Left lung (tissue), 10 donors: Measurements from ENCODE around the gene APOBEC3G. TPM values are rescaled to one million over a fixed set of nuclear protein-coding genes. Genes with fewer than 3 reads are reported as not detected.
A peak's percentile ranks its signal among the peaks of the same experiment; 100 is the strongest.

ENCODE experiments used
- ATAC-seq: fragments of 200-7000 bp; cut with Tn5 transposase; one replicate; pipeline ENCODE4 v1.9.1; 2020; ENCODE audit warnings: moderate library complexity
- DNase-seq, 4 donors: peaks; one replicate each; pipeline ENCODE4 v3.0.0-alpha.2; 2013 to 2020
- H3K27ac ChIP-seq, 2 donors: fragments of 200-600 bp; sonication (generic) in 1 of 2; one replicate each; pipeline versions ENCODE4 v1.5.0 to v1.8.0; 2020 to 2021
- H3K27me3 ChIP-seq, 2 donors: fragments of 200-600 bp; sonication (generic) in 1 of 2; one replicate each; pipeline versions ENCODE4 v1.5.0 to v1.8.0; 2020 to 2021
- H3K36me3 ChIP-seq, 2 donors: fragments of 200-600 bp; sonication (generic) in 1 of 2; one replicate each; pipeline versions ENCODE4 v1.5.0 to v1.8.0; 2020 to 2021
- H3K4me1 ChIP-seq, 2 donors: fragments of 200-600 bp; one replicate each; pipeline ENCODE4 v1.8.0; 2021
- H3K4me3 ChIP-seq, 2 donors: fragments of 200-600 bp; sonication (generic) in 1 of 2; one replicate each; pipeline versions ENCODE4 v1.5.0 to v1.8.0; 2020 to 2021; ENCODE audit warnings: mild to moderate bottlenecking in 1 of 2
- H3K9me3 ChIP-seq, 2 donors: fragments of 200-600 bp; sonication (generic) in 1 of 2; one replicate each; pipeline versions ENCODE4 v1.5.0 to v1.8.0; 2020 to 2021
- intact Hi-C, 2 donors: fragments of 100-400 bp; cut with DNase I; formaldehyde crosslinking; loops; one replicate each; pipeline versions ENCODE4 v1.11.2 to v1.14.2; 2022
- polyA plus RNA-seq, 6 donors: library from polyadenylated mRNA; unstranded; fragments of 120-200 nt; gene quantifications; one replicate each; pipeline ENCODE4 v1.2.1, GENCODE V29; 2013; ENCODE audit not compliant: insufficient read length in 6 of 6
- total RNA-seq, 2 donors: library from RNA; stranded (reverse); fragmentation: NEBNext Ultra II Directional; extraction: Animal tissue kit (Norgen Biotek cat#: 25700); gene quantifications; one replicate each; pipeline ENCODE4 v1.2.1, GENCODE V29; 2021
- TF ChIP-seq, protein P1 (sequence below), 2 donors: fragments of 200-600 bp; sonication (generic) in 1 of 2; IDR thresholded peaks; one replicate each; pipeline versions ENCODE4 v1.5.0 to v1.8.0; 2021; ENCODE audit warnings: antibody characterized with exemption in 2 of 2
- donor health status: DM: no; HTN: yes; CAD: no.
- donor health status: DM: no; HTN: no; CAD: no.

The APOBEC3G gene
- total and polyA plus RNA-seq, 8 donors, result 8.2 to 19.1 (median 15.7) TPM

DNA sequence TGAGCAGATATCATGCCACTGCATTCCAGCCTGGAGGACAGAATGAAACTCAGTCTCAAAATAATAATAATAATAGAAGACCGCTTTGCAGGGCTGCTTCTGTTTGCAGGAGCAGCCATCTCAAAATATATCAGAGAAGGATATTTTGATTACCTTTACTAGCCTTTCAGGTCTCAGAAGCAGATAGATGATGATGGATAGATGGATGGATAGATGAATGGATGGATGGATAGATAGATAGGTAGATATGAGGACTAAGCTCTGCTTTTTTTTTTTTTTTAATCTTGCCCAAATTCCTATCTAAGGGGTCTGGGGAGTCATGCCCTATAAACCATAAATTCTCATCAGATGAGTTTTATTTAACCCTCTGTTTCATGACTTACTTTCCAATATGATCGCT is 38.5 kb downstream of the APOBEC3G start:
- no peaks in the 10 kb centered on the region for H3K4me1 ChIP-seq
- H3K27ac ChIP-seq, result no peak overlapping the region
- DNase-seq, result no peak
- ATAC-seq, result no peak
- H3K4me3 ChIP-seq, result no peak overlapping the region
- no peaks in the 10 kb centered on the region for H3K9me3 ChIP-seq
- intact Hi-C loops, result no loop called here
- TF ChIP-seq, protein P1, sequence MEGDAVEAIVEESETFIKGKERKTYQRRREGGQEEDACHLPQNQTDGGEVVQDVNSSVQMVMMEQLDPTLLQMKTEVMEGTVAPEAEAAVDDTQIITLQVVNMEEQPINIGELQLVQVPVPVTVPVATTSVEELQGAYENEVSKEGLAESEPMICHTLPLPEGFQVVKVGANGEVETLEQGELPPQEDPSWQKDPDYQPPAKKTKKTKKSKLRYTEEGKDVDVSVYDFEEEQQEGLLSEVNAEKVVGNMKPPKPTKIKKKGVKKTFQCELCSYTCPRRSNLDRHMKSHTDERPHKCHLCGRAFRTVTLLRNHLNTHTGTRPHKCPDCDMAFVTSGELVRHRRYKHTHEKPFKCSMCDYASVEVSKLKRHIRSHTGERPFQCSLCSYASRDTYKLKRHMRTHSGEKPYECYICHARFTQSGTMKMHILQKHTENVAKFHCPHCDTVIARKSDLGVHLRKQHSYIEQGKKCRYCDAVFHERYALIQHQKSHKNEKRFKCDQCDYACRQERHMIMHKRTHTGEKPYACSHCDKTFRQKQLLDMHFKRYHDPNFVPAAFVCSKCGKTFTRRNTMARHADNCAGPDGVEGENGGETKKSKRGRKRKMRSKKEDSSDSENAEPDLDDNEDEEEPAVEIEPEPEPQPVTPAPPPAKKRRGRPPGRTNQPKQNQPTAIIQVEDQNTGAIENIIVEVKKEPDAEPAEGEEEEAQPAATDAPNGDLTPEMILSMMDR (IDR thresholded peaks at IDR 0.05), result no peak
- H3K36me3 ChIP-seq, result no peaks in the 10 kb centered on the region
- peaks cover 7 to 50% of the 10 kb centered on the region in 2 donors for H3K27me3 ChIP-seq

DNA sequence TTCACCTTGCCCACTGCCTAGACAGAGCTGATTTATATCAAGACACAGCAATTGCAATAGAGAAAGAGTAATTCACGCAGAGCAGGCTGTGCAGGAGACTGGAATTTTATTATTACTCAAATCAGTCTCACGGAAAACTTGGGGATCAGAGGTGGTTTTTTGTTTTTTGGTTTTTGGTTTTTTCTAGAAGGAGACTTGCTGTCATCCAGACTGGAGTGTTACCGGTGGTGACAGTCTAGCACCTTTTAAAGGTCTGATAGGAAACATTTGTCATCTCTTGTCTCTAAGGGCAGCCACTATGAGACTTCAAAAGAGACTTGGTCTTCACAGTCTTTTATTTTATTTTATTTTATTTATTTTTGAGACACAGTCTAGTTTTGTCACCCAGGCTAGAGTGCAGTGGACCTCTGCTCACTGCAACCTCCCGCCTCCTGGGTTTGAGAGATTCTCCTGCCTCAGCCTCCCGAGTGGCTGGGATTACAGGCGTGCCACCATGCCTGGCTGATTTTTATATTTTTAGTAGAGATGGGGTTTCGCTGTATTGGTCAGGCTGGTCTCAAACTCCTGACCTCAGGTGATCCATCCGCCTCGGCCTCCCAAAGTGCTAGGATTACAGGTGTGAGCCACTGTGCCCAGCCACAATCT is 39.0 kb downstream of the APOBEC3G start:
- Histone ChIP-seq H3K4me1 (no peaks in the 10 kb centered on the region), H3K36me3 (no peaks in the 10 kb centered on the region), H3K27ac (no peak overlapping the region), H3K4me3 (no peak overlapping the region), H3K9me3 (no peaks in the 10 kb centered on the region), H3K27me3 (peaks cover 7 to 50% of the 10 kb centered on the region in 2 donors)
- intact Hi-C loops, result no loop called here
- ATAC-seq (no peak), DNase-seq (peak in 1 of 4 donors; percentile 8)
- TF ChIP-seq, protein P1 (IDR thresholded peaks at IDR 0.05), result no peak

- peak in 1 of 4 donors; percentile 35 for DNase-seq
- no peaks in the 10 kb centered on the region for H3K36me3 ChIP-seq
- peaks cover 7 to 50% of the 10 kb centered on the region in 2 donors for H3K27me3 ChIP-seq
- H3K27ac ChIP-seq, result no peak overlapping the region
- H3K4me3 ChIP-seq, result no peak overlapping the region
- intact Hi-C loops, result no loop called here
- no peaks in the 10 kb centered on the region for H3K9me3 ChIP-seq
- H3K4me1 ChIP-seq, result no peaks in the 10 kb centered on the region
- ATAC-seq, result peak; percentile 68
- TF ChIP-seq, protein P1 (IDR thresholded peaks at IDR 0.05), result peak in 1 of 2 donors; percentile 29
Observed at GRCh38 chr22:39117585-39118191, 40.6 kb downstream of the APOBEC3G start.

DNA sequence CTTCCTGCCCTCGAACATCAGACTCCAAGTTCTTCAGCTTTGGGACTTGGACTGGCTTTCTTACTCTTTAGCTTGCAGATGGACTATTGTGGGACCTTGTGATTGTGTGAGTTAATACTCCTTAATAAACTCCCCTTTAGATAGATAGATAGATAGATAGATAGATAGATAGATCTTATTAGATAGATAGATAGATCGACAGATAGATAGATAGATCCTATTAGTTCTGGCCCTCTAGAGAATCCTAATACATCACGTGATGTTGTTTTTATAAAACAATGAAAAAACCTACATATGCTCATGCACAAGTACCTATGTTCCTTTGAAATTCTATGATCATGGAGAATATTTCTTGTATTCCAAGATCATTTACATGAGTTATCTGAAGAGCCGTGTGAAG is 43.9 kb downstream of the APOBEC3G start:
- TF ChIP-seq, protein P1 (IDR thresholded peaks at IDR 0.05), result no peak
- no peaks in the 10 kb centered on the region for H3K4me1 ChIP-seq
- ATAC-seq (no peak), DNase-seq (no peak)
- no peaks in the 10 kb centered on the region for H3K9me3 ChIP-seq
- intact Hi-C loops, result loop anchor here in 1 of 2 donors (10.0 kb wide), 2 partner anchors 116 to 246 kb away; partner anchors contain the start of gene CBX6
- H3K27me3 ChIP-seq, result peaks cover 0 to 18% of the 10 kb centered on the region in 2 donors
- no peaks in the 10 kb centered on the region for H3K36me3 ChIP-seq
- H3K27ac ChIP-seq, result no peak overlapping the region
- no peak overlapping the region for H3K4me3 ChIP-seq

GRCh38 chr22:39122772-39123470 is 45.8 kb downstream of the APOBEC3G start:
- DNase-seq (peak in 2 of 4 donors; percentile 26 to 35), ATAC-seq (no peak)
- peaks cover 0 to 3% of the 10 kb centered on the region in 2 donors for H3K27me3 ChIP-seq
- no peak overlapping the region for H3K4me3 ChIP-seq
- H3K4me1 ChIP-seq, result no peaks in the 10 kb centered on the region
- H3K27ac ChIP-seq, result no peak overlapping the region
- H3K9me3 ChIP-seq, result no peaks in the 10 kb centered on the region
- intact Hi-C loops, result loop anchor here in 1 of 2 donors (10.0 kb wide), 2 partner anchors 118 to 248 kb away; partner anchors contain the start of gene CBX6
- H3K36me3 ChIP-seq, result no peaks in the 10 kb centered on the region
- TF ChIP-seq, protein P1 (IDR thresholded peaks at IDR 0.05), result no peak
